ENCODE measurements around the gene C19orf81.

C19orf81 gene

GRCh38 chr19:50629801-50630200 is 19.4 kb upstream of the C19orf81 start:
- no peak for DNase-seq (ENCODE audit: low spot score)

DNA sequence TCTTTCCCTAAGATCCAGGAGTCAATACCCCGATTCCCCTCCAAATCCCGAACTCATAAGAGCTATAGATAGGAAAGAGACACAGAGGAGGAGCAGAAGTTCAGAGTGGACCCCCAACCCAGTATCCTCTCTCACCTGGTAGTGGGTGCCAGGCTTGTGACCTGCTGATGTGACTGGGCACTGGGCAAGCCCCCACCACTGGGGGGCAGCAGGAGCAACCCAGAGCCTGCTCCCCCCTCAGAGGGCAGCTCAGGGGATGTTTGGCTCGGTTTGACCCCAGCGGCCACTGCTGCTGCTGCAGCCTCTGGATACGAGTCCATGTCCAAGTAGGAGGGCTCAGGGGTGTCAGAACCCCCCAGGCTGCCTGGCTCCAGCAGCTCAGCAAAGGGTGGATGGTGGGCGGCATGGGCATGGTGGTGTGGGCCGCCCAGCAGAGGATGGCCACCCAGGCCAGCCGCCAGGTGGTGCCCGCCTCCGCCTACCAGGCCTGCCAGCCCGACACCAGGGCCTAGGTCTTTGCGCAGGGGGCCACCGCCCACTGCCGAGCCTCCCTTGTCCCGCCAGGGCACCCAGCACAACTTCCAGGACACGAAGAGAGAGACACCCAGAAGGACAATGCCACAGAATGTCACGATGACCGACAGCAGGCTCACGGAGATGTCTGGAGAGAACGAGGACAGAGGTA is 17.0 kb upstream of the C19orf81 start:
- DNase-seq (ENCODE audit: low spot score) = no peak

DNA sequence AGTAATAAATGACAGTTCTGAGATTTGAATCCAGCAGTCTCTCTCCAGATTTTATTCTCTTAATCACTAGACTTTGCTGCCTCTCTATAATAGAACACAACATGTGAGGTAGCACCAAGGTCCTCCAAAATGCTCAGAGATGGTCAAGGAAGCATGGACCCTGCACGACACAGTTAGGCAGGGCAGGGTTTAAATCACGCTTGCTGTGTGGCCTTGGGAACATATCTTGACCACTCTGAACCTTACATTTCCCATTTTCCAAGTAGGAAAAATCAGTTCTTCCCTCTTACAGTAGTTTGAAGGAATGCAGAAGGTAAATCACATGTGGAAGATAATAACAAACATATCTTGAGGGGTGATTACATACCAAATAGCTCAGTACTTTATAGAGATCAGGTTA is 15.9 kb upstream of the C19orf81 start:
- no peak for DNase-seq (ENCODE audit: low spot score)

DNA sequence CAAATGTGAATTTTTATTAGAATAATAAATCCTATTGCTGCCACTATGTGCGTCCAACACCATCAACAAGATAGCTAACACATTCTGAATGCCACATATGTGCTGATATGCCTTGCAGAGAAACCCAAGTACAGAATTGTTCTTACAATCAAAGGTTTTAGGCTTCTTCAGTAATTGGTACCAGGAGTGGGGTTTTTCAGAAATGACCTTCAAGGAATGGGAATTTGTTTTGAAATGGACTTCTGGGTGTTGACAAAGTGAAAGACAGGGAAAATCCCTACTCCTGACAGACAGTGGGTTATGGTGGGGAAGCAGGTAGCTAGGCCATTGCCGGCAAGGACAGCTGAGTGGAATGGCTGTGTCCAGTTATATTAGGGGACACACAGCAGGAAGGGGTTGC is 15.3 kb upstream of the C19orf81 start:
- DNase-seq (ENCODE audit: low spot score) = no peak

- no peak for DNase-seq (ENCODE audit: low spot score)
Measured at GRCh38 chr19:50636317-50637085, 12.7 kb upstream of the C19orf81 start.

GRCh38 chr19:50638600-50638999 is 10.6 kb upstream of the C19orf81 start:
- DNase-seq (ENCODE audit: low spot score) = no peak

GRCh38 chr19:50639121-50640112 is 9.8 kb upstream of the C19orf81 start, which contains the start of gene SYT3:
Gene SYT3, minus strand, starts transcription at chr19:50639881. Its CDS starts 2,470 bp downstream, at chr19:50637411.
- no peak for DNase-seq (ENCODE audit: low spot score)

DNA sequence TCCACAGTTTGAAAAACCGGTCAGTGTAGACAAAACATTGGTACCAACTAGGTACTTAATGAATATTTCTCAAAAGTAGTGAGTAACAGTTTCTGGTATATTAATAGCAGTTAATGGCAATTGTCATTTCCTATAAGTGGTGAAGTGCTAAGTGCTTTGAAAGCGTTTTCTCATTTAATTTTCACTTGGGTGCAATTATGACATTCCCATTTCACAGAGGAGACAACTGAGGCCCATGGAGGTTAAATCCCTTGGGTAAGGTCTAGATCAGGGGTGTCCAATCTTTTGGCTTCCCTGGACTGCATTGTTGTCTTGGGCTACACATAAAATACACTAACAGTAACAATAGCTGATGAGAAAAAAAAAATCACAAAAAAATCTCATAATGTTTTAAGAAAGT is 8.9 kb upstream of the C19orf81 start:
- no peak for DNase-seq (ENCODE audit: low spot score)

DNA sequence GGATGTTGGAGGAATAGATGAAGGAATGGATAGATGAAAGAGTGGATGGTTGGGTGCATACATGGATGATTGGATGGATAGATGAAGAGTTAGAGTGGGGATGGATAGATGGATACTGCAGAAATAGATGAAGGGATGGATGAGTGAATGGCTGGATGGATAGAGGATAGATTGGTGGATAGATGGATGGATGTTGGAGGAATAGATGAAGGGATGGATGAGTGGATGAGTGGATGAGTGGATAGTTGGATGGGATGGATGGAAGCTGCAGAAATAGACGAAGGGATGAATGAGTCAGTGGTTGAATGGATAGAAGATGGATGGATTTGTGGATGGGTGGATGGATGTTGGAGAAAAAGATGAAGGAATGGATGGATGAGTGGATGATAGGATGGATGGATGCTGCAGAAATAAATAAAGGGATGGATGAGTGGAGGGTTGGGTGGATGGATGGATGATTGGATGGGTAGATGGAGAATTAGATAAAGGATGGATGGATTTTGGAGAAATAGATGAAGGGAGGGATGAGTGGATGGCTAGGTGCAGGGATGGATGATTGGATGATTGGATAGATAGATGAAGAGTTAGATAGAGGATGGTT is 4.8 kb upstream of the C19orf81 start:
- no peak for DNase-seq (ENCODE audit: low spot score)

- no peak for DNase-seq (ENCODE audit: low spot score)
Measured at GRCh38 chr19:50645107-50645506, 4.1 kb upstream of the C19orf81 start.

- DNase-seq (ENCODE audit: low spot score) = no peak
Measured at GRCh38 chr19:50646074-50646807, 3.0 kb upstream of the C19orf81 start.

DNA sequence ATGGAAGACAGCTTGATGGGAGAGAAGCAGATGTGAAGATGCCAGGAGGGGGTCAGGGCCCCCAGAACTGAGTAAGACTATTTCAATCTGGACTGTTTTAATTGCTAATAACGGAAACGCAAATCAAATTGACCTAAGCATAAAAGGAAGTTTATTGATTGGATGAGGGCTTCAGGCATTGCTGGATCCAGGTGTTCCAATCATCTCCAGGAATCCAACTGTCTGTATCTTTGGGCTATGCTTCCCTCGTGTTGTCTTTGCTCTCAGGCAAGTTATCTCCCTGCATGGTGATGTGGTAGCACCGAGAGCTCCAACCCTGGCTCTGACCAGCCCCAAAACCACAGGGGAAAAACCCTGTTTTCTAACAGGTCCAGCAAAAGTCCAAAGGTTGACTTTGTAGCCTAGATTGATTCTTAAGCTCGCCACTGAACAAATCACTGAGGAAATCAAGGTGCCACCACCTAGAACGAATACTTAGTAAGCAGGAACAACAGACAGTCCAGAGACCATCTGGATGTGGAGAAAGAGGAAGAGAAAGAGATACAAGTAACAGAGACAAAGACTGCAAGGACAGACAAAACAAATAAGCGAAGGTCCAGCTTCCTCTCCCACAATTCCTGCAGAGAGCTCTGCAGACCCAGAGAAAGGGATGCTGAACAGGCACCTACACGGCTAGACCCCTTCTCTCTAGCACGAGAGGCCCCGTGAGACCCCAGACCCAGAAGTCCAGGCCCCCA is 1.2 kb upstream of the C19orf81 start:
- no peak for DNase-seq (ENCODE audit: low spot score)

DNA sequence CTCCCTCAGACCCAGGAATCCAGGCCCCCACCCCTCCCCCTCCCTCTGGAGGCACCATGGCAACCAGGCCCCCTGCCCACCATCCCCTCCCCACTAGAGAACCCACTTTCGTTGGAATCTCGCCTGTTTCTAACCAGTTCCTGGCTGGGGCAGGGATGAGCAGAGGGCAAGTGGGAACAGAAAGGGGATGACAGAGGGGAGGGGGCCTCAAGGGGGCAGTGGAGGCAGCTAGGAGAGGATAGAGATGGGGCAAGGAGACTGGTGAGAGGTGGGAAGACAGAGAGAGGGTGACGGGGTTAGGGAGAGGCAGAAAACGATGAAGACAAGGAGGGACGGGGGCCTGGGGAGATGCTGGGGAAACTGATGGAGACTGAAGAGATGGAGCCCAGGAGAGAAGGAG is 586 bp upstream of the C19orf81 start:
- DNase-seq (ENCODE audit: low spot score) = no peak

GRCh38 chr19:50651174-50651573 is 1.9 kb downstream of the C19orf81 start:
- no peak for DNase-seq (ENCODE audit: low spot score)

GRCh38 chr19:50652722-50653121 is 3.5 kb downstream of the C19orf81 start:
- DNase-seq (ENCODE audit: low spot score) = no peak

GRCh38 chr19:50654882-50655281 is 5.6 kb downstream of the C19orf81 start:
- DNase-seq (ENCODE audit: low spot score) = no peak

DNA sequence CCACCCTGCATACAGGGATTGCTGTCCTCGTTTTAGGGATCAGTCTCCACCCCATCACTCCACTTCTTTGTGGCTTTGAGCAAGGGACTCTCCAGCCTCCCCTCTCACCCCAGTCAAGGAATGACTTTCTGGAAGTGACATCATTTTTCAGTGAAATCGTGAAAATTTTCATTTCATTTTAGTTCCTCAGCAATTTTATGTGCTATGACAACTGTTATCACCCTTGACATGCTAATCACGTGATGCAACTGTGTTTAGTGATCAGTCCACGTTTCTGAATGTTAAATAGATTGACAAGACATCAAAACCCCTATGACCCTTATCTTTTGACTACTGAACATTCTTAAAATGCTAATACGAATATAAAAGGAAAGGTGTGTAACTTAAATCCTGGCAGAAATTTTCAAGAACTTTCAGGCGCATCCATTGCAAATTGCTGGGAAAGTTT is 8.0 kb downstream of the C19orf81 start:
- DNase-seq (ENCODE audit: low spot score) = no peak

DNA sequence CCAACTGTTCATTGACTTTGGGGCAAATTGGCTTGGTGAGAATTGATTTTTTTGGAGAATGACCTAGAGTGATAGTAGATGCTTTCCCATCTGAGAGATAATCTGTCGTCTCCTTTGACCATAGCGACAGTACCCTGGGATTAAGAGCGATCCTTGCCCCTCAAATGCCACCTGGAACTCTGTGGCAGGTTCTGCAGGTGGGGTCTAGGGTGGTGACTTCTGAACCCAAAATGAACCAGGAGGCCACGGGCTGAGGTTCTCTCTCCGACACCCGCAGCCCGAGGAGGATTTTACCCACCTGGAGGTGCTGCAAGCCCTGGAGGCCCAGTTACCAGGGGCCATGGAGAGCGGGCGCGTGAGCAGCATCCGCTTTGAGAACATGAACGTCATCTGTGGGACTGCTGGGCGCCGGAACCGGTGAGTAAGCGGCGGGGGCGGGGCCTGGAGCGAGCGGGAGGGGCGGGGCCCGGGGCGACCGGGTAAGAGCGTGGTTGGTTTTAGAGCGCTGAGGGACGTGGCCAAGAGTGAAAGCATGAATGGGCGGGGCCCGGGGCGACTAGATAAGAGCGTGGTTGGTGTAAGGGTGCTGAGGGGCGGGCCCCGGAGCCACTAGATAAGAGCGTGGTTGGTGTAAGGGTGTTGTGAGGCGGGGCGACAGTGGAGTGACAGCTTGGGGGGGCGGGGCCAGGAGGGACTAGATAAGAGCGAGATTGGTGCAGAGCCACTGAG is 8.6 kb downstream of the C19orf81 start:
- no peak for DNase-seq (ENCODE audit: low spot score)

- peak; percentile 55 for DNase-seq (ENCODE audit: low spot score)
Measured at GRCh38 chr19:50658441-50659317, 9.4 kb downstream of the C19orf81 start.

All from HuH-7.5 (cell line).